HG03135 (cell line): ENCODE results near the gene VRK3.

Experiments
- ATAC-seq: cut with Tn5 transposase; IDR thresholded peaks from one replicate; pipeline ENCODE4 v1.9.1; 2021; ENCODE audit warnings: mild to moderate bottlenecking, moderate library complexity; ENCODE audit not compliant: unreplicated experiment

Gene VRK3

GRCh38 chr19:50036908-50037307 lies 11.7 kb upstream of the VRK3 start:
- ATAC-seq: no peak

DNA sequence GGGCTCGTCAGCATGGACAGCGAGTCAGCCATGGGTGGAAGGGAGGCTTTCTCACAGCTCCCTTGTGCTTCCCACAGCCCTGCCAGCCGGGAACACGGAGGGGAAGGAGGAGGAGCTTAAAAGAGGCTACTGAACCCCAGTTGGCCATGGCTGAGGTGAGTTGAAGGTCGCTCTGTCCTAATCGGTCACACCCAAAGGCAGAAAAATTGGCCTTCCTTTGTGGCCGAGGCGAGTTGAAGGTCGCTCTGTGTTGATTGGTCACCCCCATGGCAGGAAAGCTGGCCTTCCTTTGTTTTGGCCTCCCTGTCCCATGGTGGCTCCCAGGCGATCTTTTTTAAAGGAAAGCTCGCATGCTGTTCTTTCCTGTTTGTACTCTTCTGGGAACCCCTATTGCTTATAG lies 5.8 kb upstream of the VRK3 start:
- ATAC-seq: no peak

GRCh38 chr19:50030225-50030624 lies 5.1 kb upstream of the VRK3 start:
- no peak for ATAC-seq

DNA sequence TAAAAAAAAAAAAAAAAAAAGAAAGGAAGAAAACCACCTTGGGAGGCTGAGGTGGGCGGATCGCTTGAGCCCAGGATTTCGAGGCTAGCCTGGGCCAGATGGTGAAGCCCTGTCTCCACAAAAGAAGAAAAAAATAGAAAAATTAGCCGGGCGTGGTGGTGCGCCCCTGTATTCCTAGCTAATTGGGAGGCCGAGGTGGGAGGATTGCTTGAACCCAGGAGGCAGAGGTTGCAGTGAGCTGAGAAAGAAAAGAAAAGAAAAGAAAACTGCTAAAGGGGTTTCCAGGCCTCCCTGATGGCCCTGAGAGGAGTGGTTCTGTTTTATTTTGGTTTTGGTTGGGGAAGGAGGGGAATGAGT lies 1.4 kb upstream of the VRK3 start:
- ATAC-seq: no peak

DNA sequence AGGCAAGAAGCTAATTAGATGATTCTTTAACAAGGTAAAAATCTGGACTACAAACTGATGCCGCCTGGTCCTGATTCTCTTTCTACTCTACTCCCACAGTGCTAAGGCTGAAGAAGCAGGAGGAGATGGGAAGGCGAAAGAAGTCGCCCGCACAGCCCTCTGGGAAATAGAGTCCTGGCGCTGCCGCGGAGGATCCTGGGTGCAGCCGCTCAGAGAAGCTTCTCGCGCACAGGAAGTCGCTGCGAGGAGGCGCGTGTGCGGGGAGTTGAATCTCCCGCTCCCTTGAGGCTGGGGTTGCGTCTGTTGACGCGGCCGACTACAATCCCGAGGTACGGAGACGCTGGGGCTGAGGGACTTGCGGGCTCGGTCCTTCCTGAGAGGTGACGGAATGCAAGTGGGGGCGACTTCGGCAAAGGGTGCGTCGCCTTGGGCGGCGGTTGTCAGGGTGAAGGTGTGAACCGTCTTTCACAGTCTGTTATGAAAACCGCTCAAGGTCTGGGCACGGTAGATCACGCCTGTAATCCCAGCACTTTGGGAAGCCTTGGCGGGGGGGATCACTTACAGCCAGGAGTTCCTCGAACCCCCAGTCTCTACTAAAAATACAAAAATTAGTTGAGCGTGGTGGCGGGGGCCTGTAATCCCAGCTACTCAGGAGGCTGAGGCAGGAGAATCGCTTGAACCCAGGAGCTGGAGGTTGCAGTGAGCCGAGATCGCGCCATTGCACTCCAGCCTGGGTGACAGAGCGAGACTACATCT lies 800 bp upstream of the VRK3 start, which contains the start of gene ZNF473:
ZNF473 (plus strand) TSS at position 212 of the 756 bp plus-strand sequence. CDS start 5,078 bp downstream, outside the sequence.
- ATAC-seq: peak; percentile 63

GRCh38 chr19:50024719-50025021 lies 502 bp downstream of the VRK3 start:
- ATAC-seq: no peak

- no peak for ATAC-seq
Measured at GRCh38 chr19:50022823-50023222, 2.3 kb downstream of the VRK3 start.

- ATAC-seq: no peak
Measured at GRCh38 chr19:50020481-50020880, 4.7 kb downstream of the VRK3 start.

DNA sequence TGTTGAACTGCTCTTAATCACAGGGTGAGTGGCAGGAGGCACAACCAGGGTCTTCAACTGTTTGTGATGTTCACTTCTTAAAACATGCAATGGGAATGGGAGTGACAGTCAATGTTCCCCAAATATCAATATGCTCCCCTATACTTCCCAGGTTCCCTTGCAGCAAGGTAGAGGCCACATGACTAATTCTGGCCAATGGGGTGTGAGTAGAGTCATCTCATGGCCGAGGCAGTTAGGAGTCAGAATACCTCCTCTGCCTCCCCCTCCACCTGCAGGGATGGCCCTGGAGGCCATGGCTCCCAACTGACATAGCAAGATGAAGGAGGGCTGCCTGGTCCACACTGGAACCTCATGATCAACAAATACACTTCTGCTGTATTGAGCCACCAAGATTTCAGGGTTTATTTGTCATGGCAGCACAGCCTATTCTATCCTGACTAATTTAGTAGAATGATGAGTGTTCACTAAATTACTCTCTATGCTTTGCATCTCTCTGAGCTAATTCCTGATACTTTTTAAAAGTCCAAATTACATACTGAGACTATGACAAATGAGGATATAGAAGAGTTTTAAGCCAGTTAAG lies 8.9 kb downstream of the VRK3 start:
- no peak for ATAC-seq

DNA sequence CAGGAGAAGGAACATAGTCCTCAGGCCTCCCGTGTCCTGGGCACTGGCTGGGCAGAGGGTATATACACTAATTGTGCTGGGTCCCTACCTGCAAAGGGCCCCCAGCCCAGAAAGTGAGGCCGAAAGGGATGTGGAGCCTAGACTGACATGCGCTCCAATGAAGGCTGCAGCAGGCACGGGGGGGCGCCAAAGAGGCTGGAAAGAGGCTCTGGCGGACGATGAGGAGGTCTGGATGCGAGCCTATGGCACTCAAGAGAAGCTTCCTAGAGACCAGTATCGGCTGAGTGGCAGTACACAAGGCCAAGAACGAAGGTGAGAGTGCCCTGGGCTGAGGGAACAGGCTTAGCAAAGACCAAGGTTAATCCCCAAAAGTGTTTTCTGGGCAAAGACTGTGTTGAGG lies 16.6 kb downstream of the VRK3 start:
- no peak for ATAC-seq

DNA sequence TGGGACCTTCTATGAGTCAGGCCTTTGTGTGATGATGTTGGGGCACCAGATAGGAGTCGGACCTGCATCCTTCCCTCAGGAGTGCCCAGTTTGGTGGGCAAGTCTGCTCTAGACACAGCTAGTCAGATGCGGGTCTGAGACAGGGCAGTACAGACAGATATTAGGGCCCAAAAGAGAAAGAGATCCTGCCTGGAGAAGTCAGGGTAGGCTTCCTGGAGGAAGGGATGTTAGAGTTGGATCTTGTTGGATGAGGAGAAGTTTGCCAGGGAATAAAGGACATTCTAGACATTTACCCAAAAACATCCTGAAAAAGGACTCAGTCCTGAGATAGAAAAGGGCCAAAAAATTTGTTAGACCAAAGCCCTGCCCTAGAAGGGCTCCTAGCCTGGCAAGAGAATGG lies 17.2 kb downstream of the VRK3 start:
- ATAC-seq: no peak

GRCh38 chr19:50007170-50007569 lies 18.0 kb downstream of the VRK3 start:
- ATAC-seq: no peak

DNA sequence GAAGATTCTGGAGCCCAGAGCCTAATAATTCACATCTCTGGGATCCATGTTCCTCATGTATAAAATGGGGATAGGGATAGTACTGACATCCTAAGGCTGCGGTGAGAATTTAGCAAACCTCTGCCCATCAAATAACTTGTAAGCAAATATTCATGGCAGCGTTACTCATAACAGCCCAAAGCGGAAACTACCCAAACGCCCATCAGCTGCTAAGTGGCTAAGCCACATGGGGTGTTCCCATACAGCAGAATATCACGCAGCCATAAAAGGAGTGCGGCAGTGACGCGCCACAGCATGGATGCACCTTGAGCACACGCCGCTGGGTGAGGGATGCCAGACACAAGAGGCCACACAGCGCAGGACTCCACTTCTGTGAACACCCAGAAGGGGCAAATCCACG lies 19.7 kb downstream of the VRK3 start:
- no peak for ATAC-seq

DNA sequence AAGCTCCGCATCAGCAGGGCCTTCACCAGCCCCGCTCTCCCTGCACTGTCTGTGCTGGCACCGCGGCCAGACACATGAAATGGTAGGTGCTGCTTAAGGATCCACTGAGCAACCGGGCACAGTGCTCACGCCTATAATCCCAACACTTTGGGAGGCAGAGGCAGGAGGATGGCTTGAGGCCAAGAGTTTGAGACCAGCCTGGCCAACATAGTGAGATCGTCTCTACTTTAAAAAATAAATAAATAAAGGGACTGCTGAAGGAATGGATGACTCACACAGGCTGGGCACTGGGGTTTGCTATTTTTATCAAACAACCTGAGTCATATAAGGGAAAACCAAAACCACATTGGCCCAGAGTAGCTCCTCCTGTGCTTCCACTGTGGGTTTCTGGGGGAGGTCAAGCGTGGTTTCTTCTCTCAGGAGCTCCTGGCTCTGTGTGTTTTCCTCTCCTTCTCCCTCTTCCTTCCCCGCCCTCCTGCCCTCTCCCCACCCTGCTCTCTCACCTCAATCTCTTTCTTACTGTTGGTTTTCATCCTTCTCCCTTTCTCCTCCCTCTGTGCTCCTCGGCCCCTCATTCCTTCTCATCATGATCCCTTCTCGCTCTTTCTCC lies 21.3 kb downstream of the VRK3 start:
- ATAC-seq: no peak

DNA sequence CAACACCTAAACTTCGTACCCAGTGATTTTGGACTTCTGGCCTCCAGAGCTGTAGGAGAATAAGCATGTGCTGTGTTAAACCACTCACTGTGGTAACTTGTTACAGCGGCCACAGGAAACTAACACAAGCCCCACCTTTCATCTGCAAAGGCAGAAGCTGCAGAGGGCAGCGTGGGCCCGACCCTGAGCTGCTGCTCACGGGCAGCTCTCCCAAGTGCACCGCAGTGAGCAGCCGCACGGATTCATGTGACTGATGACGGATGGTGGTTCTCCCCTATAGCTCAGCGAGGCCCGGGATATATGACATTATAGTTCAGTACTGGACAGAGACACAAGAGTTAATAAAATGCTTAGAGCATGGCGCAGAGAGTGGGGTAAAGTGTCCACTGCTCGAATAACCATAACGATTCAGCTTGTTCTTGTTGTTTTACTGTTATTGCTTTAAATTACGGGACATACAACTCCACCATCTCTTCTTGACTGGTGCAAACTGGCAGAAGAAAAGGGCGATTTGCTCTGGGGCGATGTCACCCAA lies 21.9 kb downstream of the VRK3 start:
- ATAC-seq: no peak

GRCh38 chr19:50002386-50002960 lies 22.7 kb downstream of the VRK3 start:
- no peak for ATAC-seq

DNA sequence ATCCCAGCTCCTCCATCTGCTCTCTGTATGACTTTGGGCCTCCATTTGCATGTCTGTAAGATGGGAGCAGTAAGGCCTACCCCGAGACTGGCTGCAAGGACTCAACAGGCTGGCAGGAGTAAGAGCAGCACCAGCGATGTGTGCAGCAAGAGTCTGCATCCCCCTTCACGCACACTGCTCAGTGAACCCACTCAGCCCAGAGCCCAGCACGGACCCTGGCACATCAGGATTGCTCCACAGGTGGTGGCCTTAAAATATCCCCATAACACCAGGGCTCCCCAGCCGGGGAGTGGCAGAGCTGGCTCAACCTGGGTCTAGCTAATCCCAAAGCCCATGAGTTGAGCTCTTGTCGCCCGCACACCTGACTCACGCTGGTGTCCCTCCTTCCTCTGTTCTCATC lies 23.4 kb downstream of the VRK3 start:
- no peak for ATAC-seq

- no peak for ATAC-seq
Measured at GRCh38 chr19:50000841-50001557, 24.2 kb downstream of the VRK3 start.

DNA sequence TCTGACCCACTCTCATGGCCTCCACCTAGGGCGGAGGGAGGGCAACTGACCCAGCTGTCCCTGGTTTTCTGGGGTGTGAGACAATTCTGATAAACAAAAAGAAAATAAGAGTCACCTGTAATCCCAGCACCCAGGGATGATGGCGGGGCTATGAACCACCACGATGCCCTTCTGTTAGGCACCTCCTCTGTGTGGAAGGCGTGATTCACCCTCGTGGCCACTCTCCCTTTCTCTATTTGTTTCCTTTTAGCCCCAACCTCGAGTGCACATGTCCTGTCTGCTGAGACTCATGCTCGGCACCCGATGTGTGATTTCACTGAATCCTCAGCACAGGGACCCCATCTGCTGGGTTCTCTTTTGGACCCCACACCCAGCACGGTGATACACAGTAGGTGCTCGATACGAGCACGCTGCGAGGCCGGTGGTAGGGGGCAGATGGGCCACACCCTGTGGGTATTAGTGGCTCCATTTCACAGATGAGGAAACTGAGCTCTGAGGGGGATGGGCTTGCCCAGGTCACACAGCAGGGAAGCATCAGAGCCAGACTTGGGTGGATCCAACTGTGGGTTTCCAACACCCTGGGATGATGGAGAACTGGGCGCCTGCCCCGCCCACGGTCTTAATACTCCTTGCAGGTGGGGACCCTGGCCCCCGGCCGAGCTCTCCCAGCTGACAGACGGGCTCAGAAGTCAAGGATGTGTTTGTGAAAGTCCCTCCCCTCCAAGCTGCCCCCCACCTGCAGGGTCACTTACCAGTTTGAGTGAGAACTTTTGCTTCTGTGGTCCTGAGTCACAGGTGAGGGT lies 24.9 kb downstream of the VRK3 start:
- no peak for ATAC-seq

GRCh38 chr19:49999371-50000010 lies 25.7 kb downstream of the VRK3 start:
- no peak for ATAC-seq
